Trophoblast cell (in vitro differentiated cells and primary cell): ENCODE data around the gene ELL.

Source experiments
- DNase-seq, 2 donors: peaks; one replicate each; pipeline ENCODE4 v3.0.0-alpha.2; 2016
- H2AFZ ChIP-seq: 2 replicates; pipeline ENCODE4 v1.6.1; 2013; ENCODE audit warnings: low read length, moderate library complexity, mild to moderate bottlenecking; ENCODE audit not compliant: insufficient read depth, poor library complexity
- H2AK5ac ChIP-seq: 2 replicates; pipeline ENCODE4 v1.6.1; 2013; ENCODE audit warnings: mild to moderate bottlenecking, low read length
- H2BK120ac ChIP-seq: 2 replicates; pipeline ENCODE4 v1.6.1; 2013; ENCODE audit warnings: low read length, mild to moderate bottlenecking, moderate library complexity; ENCODE audit not compliant: insufficient read depth, poor library complexity
- H2BK12ac ChIP-seq: 2 replicates; pipeline ENCODE4 v1.6.1; 2013; ENCODE audit warnings: mild to moderate bottlenecking, low read length, moderate library complexity
- H2BK5ac ChIP-seq: 2 replicates; pipeline ENCODE4 v1.6.1; 2013; ENCODE audit warnings: low read length, low read depth, moderate library complexity, mild to moderate bottlenecking; ENCODE audit not compliant: poor library complexity
- H3K14ac ChIP-seq: 2 replicates; pipeline ENCODE4 v1.6.1; 2013; ENCODE audit warnings: mild to moderate bottlenecking, low read length
- H3K18ac ChIP-seq: 2 replicates; pipeline ENCODE4 v1.6.1; 2013; ENCODE audit warnings: mild to moderate bottlenecking, low read length
- H3K23ac ChIP-seq: 2 replicates; pipeline ENCODE4 v1.6.1; 2013; ENCODE audit warnings: low read length
- H3K27ac ChIP-seq: 2 replicates; pipeline ENCODE4 v1.5.1; 2013; ENCODE audit warnings: low read depth, mild to moderate bottlenecking, inconsistent platforms, low read length, moderate library complexity
- H3K27me3 ChIP-seq: 2 replicates; pipeline ENCODE4 v1.6.1; 2013; ENCODE audit warnings: inconsistent platforms, mild to moderate bottlenecking, low read length, moderate library complexity; ENCODE audit not compliant: insufficient read depth
- H3K36me3 ChIP-seq, 2 experiments: 1 replicate in 1 of 2; 2 replicates in 1 of 2; pipeline ENCODE4 v1.6.1; 2013; ENCODE audit warnings: low read length in 2 of 2, mild to moderate bottlenecking in 2 of 2, moderate library complexity in 1 of 2; ENCODE audit not compliant: insufficient read depth in 2 of 2, control insufficient read depth in 1 of 2
- H3K4ac ChIP-seq: 2 replicates; pipeline ENCODE4 v1.6.1; 2013; ENCODE audit warnings: low read depth, mild to moderate bottlenecking, low read length, moderate library complexity
- H3K4me1 ChIP-seq, 2 experiments: 1 replicate in 1 of 2; 2 replicates in 1 of 2; pipeline ENCODE4 v1.6.1; 2013; ENCODE audit warnings: low read length in 2 of 2, mild to moderate bottlenecking in 2 of 2, moderate library complexity in 1 of 2; ENCODE audit not compliant: insufficient read depth in 2 of 2, control insufficient read depth in 1 of 2
- H3K4me2 ChIP-seq: 2 replicates; pipeline ENCODE4 v1.6.1; 2013; ENCODE audit warnings: inconsistent platforms, mild to moderate bottlenecking, low read length, moderate library complexity
- H3K4me3 ChIP-seq: 2 replicates; pipeline ENCODE4 v1.5.1; 2013; ENCODE audit warnings: mild to moderate bottlenecking, low read depth, low read length, inconsistent platforms
- H3K79me1 ChIP-seq: one replicate; pipeline ENCODE4 v1.6.1; 2013; ENCODE audit warnings: low read length
- H3K79me2 ChIP-seq: 2 replicates; pipeline ENCODE4 v1.6.1; 2013; ENCODE audit warnings: low read length, mild to moderate bottlenecking; ENCODE audit not compliant: control insufficient read depth, insufficient read depth, poor library complexity
- H3K9ac ChIP-seq: 2 replicates; pipeline ENCODE4 v1.6.1; 2013; ENCODE audit warnings: mild to moderate bottlenecking, low read length
- H3K9me3 ChIP-seq: 2 replicates; pipeline ENCODE4 v1.6.1; 2013; ENCODE audit warnings: low read depth, mild to moderate bottlenecking, control low read depth, inconsistent platforms, low read length; ENCODE audit not compliant: insufficient read depth
- H4K12ac ChIP-seq: 2 replicates; pipeline ENCODE4 v1.6.1; 2013; ENCODE audit warnings: low read depth, mild to moderate bottlenecking, low read length, moderate library complexity
- H4K8ac ChIP-seq: 2 replicates; pipeline ENCODE4 v1.6.1; 2013; ENCODE audit warnings: low read depth, mild to moderate bottlenecking, low read length, moderate library complexity
- H4K91ac ChIP-seq: one replicate; pipeline ENCODE4 v1.6.1; 2013; ENCODE audit warnings: low read depth, mild to moderate bottlenecking, low read length, moderate library complexity
- WGBS: extraction: QIAGEN DNeasy Blood & Tissue Kit; methylation state at CpG from one replicate; pipeline ENCODE4 v1.1.7; 2013; ENCODE audit warnings: missing lambda C conversion rate; ENCODE audit not compliant: insufficient read length, insufficient coverage; ENCODE audit errors: extremely low coverage; 5-methylcytosine and 5-hydroxymethylcytosine counted together

The ELL gene

GRCh38 chr19:18480006-18480691 is 41.7 kb downstream of the ELL start:
- Histone ChIP-seq H3K27ac (no peak overlapping the region), H3K4ac (no peak overlapping the region), H3K27me3 (no peaks in the 10 kb centered on the region), H2AFZ (peak overlapping the region; percentile 51), H2BK12ac (peak overlapping the region; percentile 15), H3K14ac (peak overlapping the region; percentile 11), H3K4me3 (no peak overlapping the region), H3K79me2 (peaks cover 7% of the 10 kb centered on the region), H2BK120ac (peak overlapping the region; percentile 4), H3K79me1 (peaks cover 6% of the 10 kb centered on the region), H3K18ac (peak overlapping the region; percentile 25), H2BK5ac (no peak overlapping the region), H3K4me2 (no peak overlapping the region), H3K9ac (no peak overlapping the region), H4K8ac (no peak overlapping the region), H3K4me1 (peaks cover 18 to 19% of the 10 kb centered on the region in 2 experiments), H3K36me3 (peaks cover 0 to 3% of the 10 kb centered on the region in 2 experiments), H4K12ac (no peak overlapping the region), H3K23ac (no peak overlapping the region), H3K9me3 (peaks cover 1% of the 10 kb centered on the region), H2AK5ac (peak overlapping the region; percentile 91), H4K91ac (peak overlapping the region; percentile 50)
- WGBS = no CpG with 5 or more reads among the region's 13 CpGs
- DNase-seq = peak in 1 of 2 donors; percentile 38

GRCh38 chr19:18478545-18479311 is 43.1 kb downstream of the ELL start:
- DNase-seq = peak; percentile 92 to 93
- peak overlapping the region; percentile 30 for H3K4ac ChIP-seq

GRCh38 chr19:18477974-18478373 is 43.9 kb downstream of the ELL start:
- Histone ChIP-seq H3K4me1 (peaks cover 17 to 18% of the 10 kb centered on the region in 2 experiments), H4K91ac (peak overlapping the region; percentile 70), H3K18ac (peak overlapping the region; percentile 16), H2AK5ac (peak overlapping the region; percentile 20), H3K79me2 (peaks cover 7% of the 10 kb centered on the region), H2BK5ac (no peak overlapping the region), H3K27me3 (no peaks in the 10 kb centered on the region), H3K4me3 (no peak overlapping the region), H3K23ac (no peak overlapping the region), H3K4ac (peak overlapping the region; percentile 49), H4K8ac (no peak overlapping the region), H2AFZ (no peak overlapping the region), H3K9me3 (peaks cover 1% of the 10 kb centered on the region), H3K36me3 (no peaks in the 10 kb centered on the region), H2BK12ac (peak overlapping the region; percentile 9), H2BK120ac (peak overlapping the region; percentile 34), H3K9ac (no peak overlapping the region), H3K14ac (no peak overlapping the region), H3K4me2 (no peak overlapping the region), H3K27ac (no peak overlapping the region), H4K12ac (no peak overlapping the region), H3K79me1 (peaks cover 6% of the 10 kb centered on the region)
- no peak for DNase-seq
- no CpG with 5 or more reads among the region's 8 CpGs for WGBS

More at GRCh38 chr19:18478545-18479311, 43.1 kb downstream of the ELL start:
- Histone ChIP-seq H3K27ac (peak overlapping the region; percentile 29), H3K27me3 (no peaks in the 10 kb centered on the region), H2AK5ac (peak overlapping the region; percentile 21), H3K18ac (peak overlapping the region; percentile 66), H3K79me1 (peaks cover 6% of the 10 kb centered on the region), H4K91ac (peak overlapping the region; percentile 70), H3K9ac (no peak overlapping the region), H2BK120ac (peak overlapping the region; percentile 34), H3K14ac (peak overlapping the region; percentile 54), H2BK12ac (peak overlapping the region; percentile 37), H3K4me1 (peaks cover 17 to 18% of the 10 kb centered on the region in 2 experiments), H2AFZ (no peak overlapping the region), H3K23ac (no peak overlapping the region), H2BK5ac (no peak overlapping the region), H3K4me2 (no peak overlapping the region), H3K9me3 (peaks cover 1% of the 10 kb centered on the region), H4K12ac (no peak overlapping the region), H3K79me2 (peaks cover 7% of the 10 kb centered on the region), H4K8ac (peak overlapping the region; percentile 61), H3K4me3 (no peak overlapping the region), H3K36me3 (peaks cover 0 to 1% of the 10 kb centered on the region in 2 experiments)
- no CpG with 5 or more reads among the region's 17 CpGs for WGBS

- Histone ChIP-seq H2BK5ac (no peak overlapping the region), H2BK12ac (no peak overlapping the region), H2AFZ (no peak overlapping the region), H3K4me1 (peaks cover 17 to 18% of the 10 kb centered on the region in 2 experiments), H3K18ac (no peak overlapping the region), H4K12ac (no peak overlapping the region), H3K4ac (no peak overlapping the region), H3K4me3 (no peak overlapping the region), H3K23ac (no peak overlapping the region), H3K27ac (no peak overlapping the region), H3K79me1 (peaks cover 6% of the 10 kb centered on the region), H2BK120ac (no peak overlapping the region), H3K4me2 (no peak overlapping the region), H3K79me2 (peaks cover 7% of the 10 kb centered on the region), H4K8ac (no peak overlapping the region), H3K27me3 (no peaks in the 10 kb centered on the region), H4K91ac (no peak overlapping the region), H3K9me3 (peaks cover 1% of the 10 kb centered on the region), H3K9ac (no peak overlapping the region), H3K14ac (no peak overlapping the region), H3K36me3 (peaks cover 0 to 3% of the 10 kb centered on the region in 2 experiments), H2AK5ac (peak overlapping the region; percentile 3)
- DNase-seq = no peak
- WGBS = no CpG with 5 or more reads among the region's 24 CpGs
These were observed 44.7 kb downstream of the ELL start for GRCh38 chr19:18477042-18477779.
